GM18507 (cell line): ENCODE measurements around the gene MYO15B.
"Not testable (repeated sequence)": the region's sequence is repeated elsewhere in the genome, so short reads cannot be mapped to it uniquely, and the experiment has no call there.

ENCODE experiments used
- DNase-seq: peaks from one replicate; pipeline ENCODE4 v3.0.0; 2011; ENCODE audit warnings: low read depth; ENCODE audit not compliant: insufficient read length; ENCODE audit errors: extremely low spot score
- FAIRE-seq: peaks from 2 replicates; lab custom pipeline; 2011; peaks lifted over from hg19 to GRCh38; lab: Jason Lieb, UNC

Gene MYO15B

GRCh38 chr17:75573994-75574393 lies 13.6 kb upstream of the MYO15B start:
- DNase-seq (no peak), FAIRE-seq (no peak)

GRCh38 chr17:75574404-75575036 lies 13.1 kb upstream of the MYO15B start:
- no peak for DNase-seq
- FAIRE-seq = no peak

- no peak for FAIRE-seq
These were observed 12.4 kb upstream of the MYO15B start for GRCh38 chr17:75575197-75575596.

GRCh38 chr17:75575728-75576127 lies 11.9 kb upstream of the MYO15B start:
- no peak for DNase-seq
- FAIRE-seq = no peak

More at GRCh38 chr17:75575197-75575596, 12.4 kb upstream of the MYO15B start:
- DNase-seq = no peak

GRCh38 chr17:75576661-75577060 lies 10.9 kb upstream of the MYO15B start:
- FAIRE-seq = no peak
- DNase-seq = no peak

- DNase-seq, FAIRE-seq: not testable (repeated sequence)
These were observed 6.4 kb upstream of the MYO15B start for GRCh38 chr17:75581121-75581725.

- not testable (repeated sequence) for FAIRE-seq, DNase-seq
These were observed 4.4 kb upstream of the MYO15B start for GRCh38 chr17:75583197-75583596.

GRCh38 chr17:75584849-75585175 lies 2.8 kb upstream of the MYO15B start:
- DNase-seq (no peak), FAIRE-seq (no peak)

- no peak for FAIRE-seq
- no peak for DNase-seq
These were observed 1.0 kb downstream of the MYO15B start for GRCh38 chr17:75588596-75589011.

- DNase-seq = peak; percentile 100
- FAIRE-seq = peak; percentile 86
These were observed 1.7 kb downstream of the MYO15B start for GRCh38 chr17:75589012-75589918.

- DNase-seq (no peak), FAIRE-seq (no peak)
These were observed 2.3 kb downstream of the MYO15B start for GRCh38 chr17:75589919-75590303.

GRCh38 chr17:75590314-75590761 lies 2.7 kb downstream of the MYO15B start:
- no peak for FAIRE-seq
- no peak for DNase-seq

- FAIRE-seq = no peak
- DNase-seq = no peak
These were observed 3.5 kb downstream of the MYO15B start for GRCh38 chr17:75590849-75591721.

- no peak for FAIRE-seq
- no peak for DNase-seq
These were observed 4.2 kb downstream of the MYO15B start for GRCh38 chr17:75591722-75592302.

- DNase-seq (no peak), FAIRE-seq (no peak)
These were observed 4.9 kb downstream of the MYO15B start for GRCh38 chr17:75592348-75593020.

GRCh38 chr17:75593430-75593829 lies 5.8 kb downstream of the MYO15B start:
- FAIRE-seq, DNase-seq: not testable (repeated sequence)

GRCh38 chr17:75594499-75595283 lies 7.1 kb downstream of the MYO15B start:
- DNase-seq (no peak), FAIRE-seq (no peak)
